Measurements from ENCODE around the gene VSIR.

- TF ChIP-seq, protein P1, sequence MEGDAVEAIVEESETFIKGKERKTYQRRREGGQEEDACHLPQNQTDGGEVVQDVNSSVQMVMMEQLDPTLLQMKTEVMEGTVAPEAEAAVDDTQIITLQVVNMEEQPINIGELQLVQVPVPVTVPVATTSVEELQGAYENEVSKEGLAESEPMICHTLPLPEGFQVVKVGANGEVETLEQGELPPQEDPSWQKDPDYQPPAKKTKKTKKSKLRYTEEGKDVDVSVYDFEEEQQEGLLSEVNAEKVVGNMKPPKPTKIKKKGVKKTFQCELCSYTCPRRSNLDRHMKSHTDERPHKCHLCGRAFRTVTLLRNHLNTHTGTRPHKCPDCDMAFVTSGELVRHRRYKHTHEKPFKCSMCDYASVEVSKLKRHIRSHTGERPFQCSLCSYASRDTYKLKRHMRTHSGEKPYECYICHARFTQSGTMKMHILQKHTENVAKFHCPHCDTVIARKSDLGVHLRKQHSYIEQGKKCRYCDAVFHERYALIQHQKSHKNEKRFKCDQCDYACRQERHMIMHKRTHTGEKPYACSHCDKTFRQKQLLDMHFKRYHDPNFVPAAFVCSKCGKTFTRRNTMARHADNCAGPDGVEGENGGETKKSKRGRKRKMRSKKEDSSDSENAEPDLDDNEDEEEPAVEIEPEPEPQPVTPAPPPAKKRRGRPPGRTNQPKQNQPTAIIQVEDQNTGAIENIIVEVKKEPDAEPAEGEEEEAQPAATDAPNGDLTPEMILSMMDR (IDR thresholded peaks at IDR 0.05) = no peak
- TF ChIP-seq EZH2 (IDR thresholded peaks at IDR 0.05) = no peak
Observed at GRCh38 chr10:71741029-71741428, 32.3 kb downstream of the VSIR start.

Data from neural progenitor cell (in vitro differentiated cells).